Measurements from ENCODE around the gene OR10A3. TPM values are rescaled to one million over a fixed set of nuclear protein-coding genes. Genes with fewer than 3 reads are reported as not detected.

The OR10A3 gene
- total RNA-seq, 5 donors from 2014 or later (not counting 1 experiment from before 2014, with no cell fraction given): not detected

GRCh38 chr11:7906481-7906880 lies 35.0 kb downstream of the OR10A3 start:
- ChIA-PET POLR2A (interaction anchor here in 1 of 2 donors (0.5 kb wide), 1 partner anchor 212 kb away, joined by 9 read pairs; no protein-coding TSS in a partner anchor), CTCF (no interaction called here)
- Histone ChIP-seq H3K27me3 (replicated peaks in 1 of 2; ENCODE audit: control insufficient read depth in 2 of 2, extremely low read depth in 1 of 2, insufficient read depth in 2 of 2, low read length in 1 of 2) (peaks cover 0 to 9% of the 10 kb centered on the region in 2 experiments), H3K27ac (ENCODE audit: low read length) (no peak overlapping the region), H3K9me3 (no peaks in the 10 kb centered on the region), H3K36me3 (ENCODE audit: control insufficient read depth in 2 of 2, extremely low read depth in 1 of 2, insufficient read depth in 1 of 2, low read length in 1 of 2) (no peaks in the 10 kb centered on the region), H3K4me1 (ENCODE audit: control insufficient read depth in 1 of 2, extremely low read depth in 1 of 2, insufficient read depth in 2 of 2, low read length in 2 of 2) (no peaks in the 10 kb centered on the region), H3K4me3 (ENCODE audit: control insufficient read depth in 1 of 2, extremely low read depth in 1 of 2, low read length in 1 of 2) (no peak overlapping the region)
- Mint-ChIP-seq H3K9me3 (no peaks in the 10 kb centered on the region), H3K27ac (no peak overlapping the region), H3K4me3 (no peak overlapping the region), H3K4me1 (no peaks in the 10 kb centered on the region), H3K27me3 (peaks cover 24 to 34% of the 10 kb centered on the region in 2 donors), H3K36me3 (no peaks in the 10 kb centered on the region)
- no peak for DNase-seq
- 50% methylated on average over 1 of the region's 4 CpGs for WGBS (ENCODE audit: insufficient coverage)
- ATAC-seq (replicated peaks in 1 of 4): no peak

GRCh38 chr11:7905961-7906429 lies 35.5 kb downstream of the OR10A3 start:
- no peaks in the 10 kb centered on the region for H3K36me3 Mint-ChIP-seq
- Histone ChIP-seq H3K4me1 (ENCODE audit: control insufficient read depth in 1 of 2, extremely low read depth in 1 of 2, insufficient read depth in 2 of 2, low read length in 2 of 2) (no peaks in the 10 kb centered on the region), H3K9me3 (no peaks in the 10 kb centered on the region), H3K27ac (ENCODE audit: low read length) (no peak overlapping the region), H3K36me3 (ENCODE audit: control insufficient read depth in 2 of 2, extremely low read depth in 1 of 2, insufficient read depth in 1 of 2, low read length in 1 of 2) (no peaks in the 10 kb centered on the region), H3K4me3 (ENCODE audit: control insufficient read depth in 1 of 2, extremely low read depth in 1 of 2, low read length in 1 of 2) (no peak overlapping the region), H3K27me3 (replicated peaks in 1 of 2; ENCODE audit: control insufficient read depth in 2 of 2, extremely low read depth in 1 of 2, insufficient read depth in 2 of 2, low read length in 1 of 2) (peaks cover 0 to 9% of the 10 kb centered on the region in 2 experiments)
- no peak overlapping the region for H3K4me3 Mint-ChIP-seq
- ChIA-PET POLR2A (interaction anchor here in 1 of 2 donors (0.5 kb wide), 1 partner anchor 211 kb away, joined by 9 read pairs; no protein-coding TSS in a partner anchor), CTCF (interaction anchor here in 1 of 2 donors (0.9 kb wide), 1 partner anchor 13 kb away, joined by 4 read pairs; no protein-coding TSS in a partner anchor)
- no peaks in the 10 kb centered on the region for H3K9me3 Mint-ChIP-seq
- peaks cover 24 to 34% of the 10 kb centered on the region in 2 donors for H3K27me3 Mint-ChIP-seq
- no peak for ATAC-seq (replicated peaks in 1 of 4)
- H3K4me1 Mint-ChIP-seq: no peaks in the 10 kb centered on the region
- no peak for DNase-seq
- 40% methylated on average over 1 of the region's 3 CpGs for WGBS (ENCODE audit: insufficient coverage)
- no peak overlapping the region for H3K27ac Mint-ChIP-seq

- DNase-seq (no peak), ATAC-seq (replicated peaks in 1 of 4) (no peak)
- Histone ChIP-seq H3K4me1 (ENCODE audit: control insufficient read depth in 1 of 2, extremely low read depth in 1 of 2, insufficient read depth in 2 of 2, low read length in 2 of 2) (no peaks in the 10 kb centered on the region), H3K27me3 (replicated peaks in 1 of 2; ENCODE audit: control insufficient read depth in 2 of 2, extremely low read depth in 1 of 2, insufficient read depth in 2 of 2, low read length in 1 of 2) (peaks cover 0 to 9% of the 10 kb centered on the region in 2 experiments), H3K36me3 (ENCODE audit: control insufficient read depth in 2 of 2, extremely low read depth in 1 of 2, insufficient read depth in 1 of 2, low read length in 1 of 2) (no peaks in the 10 kb centered on the region), H3K27ac (ENCODE audit: low read length) (no peak overlapping the region), H3K4me3 (ENCODE audit: control insufficient read depth in 1 of 2, extremely low read depth in 1 of 2, low read length in 1 of 2) (no peak overlapping the region), H3K9me3 (no peaks in the 10 kb centered on the region)
- no peak overlapping the region for H3K4me3 Mint-ChIP-seq
- H3K27me3 Mint-ChIP-seq: peaks cover 22 to 33% of the 10 kb centered on the region in 2 donors
- no peak overlapping the region for H3K27ac Mint-ChIP-seq
- H3K9me3 Mint-ChIP-seq: no peaks in the 10 kb centered on the region
- CTCF ChIA-PET: interaction anchor here in 1 of 2 donors (0.9 kb wide), 1 partner anchor 13 kb away, joined by 4 read pairs; no protein-coding TSS in a partner anchor
- no peaks in the 10 kb centered on the region for H3K36me3 Mint-ChIP-seq
- 81% methylated on average over 7 of the region's 9 CpGs for WGBS (ENCODE audit: insufficient coverage)
- no peaks in the 10 kb centered on the region for H3K4me1 Mint-ChIP-seq
- POLR2A ChIA-PET: no interaction called here
These were observed 36.0 kb downstream of the OR10A3 start for GRCh38 chr11:7905549-7905948.

GRCh38 chr11:7904917-7905316 lies 36.6 kb downstream of the OR10A3 start:
- Histone ChIP-seq H3K27ac (ENCODE audit: low read length) (no peak overlapping the region), H3K4me1 (ENCODE audit: control insufficient read depth in 1 of 2, extremely low read depth in 1 of 2, insufficient read depth in 2 of 2, low read length in 2 of 2) (no peaks in the 10 kb centered on the region), H3K4me3 (ENCODE audit: control insufficient read depth in 1 of 2, extremely low read depth in 1 of 2, low read length in 1 of 2) (no peak overlapping the region), H3K36me3 (ENCODE audit: control insufficient read depth in 2 of 2, extremely low read depth in 1 of 2, insufficient read depth in 1 of 2, low read length in 1 of 2) (no peaks in the 10 kb centered on the region), H3K27me3 (replicated peaks in 1 of 2; ENCODE audit: control insufficient read depth in 2 of 2, extremely low read depth in 1 of 2, insufficient read depth in 2 of 2, low read length in 1 of 2) (peaks cover 0 to 9% of the 10 kb centered on the region in 2 experiments), H3K9me3 (no peaks in the 10 kb centered on the region)
- no CpG with 5 or more reads among the region's 3 CpGs for WGBS (ENCODE audit: insufficient coverage)
- H3K27ac Mint-ChIP-seq: no peak overlapping the region
- DNase-seq (no peak), ATAC-seq (replicated peaks in 1 of 4) (no peak)
- peaks cover 19 to 30% of the 10 kb centered on the region in 2 donors for H3K27me3 Mint-ChIP-seq
- peaks cover 0 to 1% (median 0%) of the 10 kb centered on the region in 3 donors for H3K9me3 Mint-ChIP-seq
- ChIA-PET POLR2A (no interaction called here), CTCF (interaction anchor here in 1 of 2 donors (0.9 kb wide), 1 partner anchor 12 kb away, joined by 4 read pairs; no protein-coding TSS in a partner anchor)
- no peaks in the 10 kb centered on the region for H3K36me3 Mint-ChIP-seq
- no peak overlapping the region for H3K4me3 Mint-ChIP-seq
- H3K4me1 Mint-ChIP-seq: no peaks in the 10 kb centered on the region

- H3K36me3 Mint-ChIP-seq: no peaks in the 10 kb centered on the region
These were observed 37.6 kb downstream of the OR10A3 start for GRCh38 chr11:7903940-7904339.

GRCh38 chr11:7901319-7901854 lies 40.1 kb downstream of the OR10A3 start:
- POLR2A ChIA-PET: no interaction called here
- Mint-ChIP-seq H3K36me3 (no peaks in the 10 kb centered on the region), H3K4me1 (no peaks in the 10 kb centered on the region), H3K27me3 (peaks cover 11 to 26% of the 10 kb centered on the region in 2 donors), H3K4me3 (no peak overlapping the region), H3K27ac (no peak overlapping the region), H3K9me3 (peaks cover 0 to 4% (median 0%) of the 10 kb centered on the region in 3 donors)
- DNase-seq (no peak), ATAC-seq (replicated peaks in 1 of 4) (no peak)
- no peaks in the 10 kb centered on the region for H3K4me1 ChIP-seq (ENCODE audit: control insufficient read depth in 1 of 2, extremely low read depth in 1 of 2, insufficient read depth in 2 of 2, low read length in 2 of 2)
- H3K36me3 ChIP-seq (ENCODE audit: control insufficient read depth in 2 of 2, extremely low read depth in 1 of 2, insufficient read depth in 1 of 2, low read length in 1 of 2): no peaks in the 10 kb centered on the region
- WGBS (ENCODE audit: insufficient coverage): 64% methylated on average over 2 of the region's 3 CpGs
- peaks cover 0 to 7% of the 10 kb centered on the region in 2 experiments for H3K27me3 ChIP-seq (replicated peaks in 1 of 2; ENCODE audit: control insufficient read depth in 2 of 2, extremely low read depth in 1 of 2, insufficient read depth in 2 of 2, low read length in 1 of 2)
- CTCF ChIA-PET: no interaction called here
- H3K4me3 ChIP-seq (ENCODE audit: control insufficient read depth in 1 of 2, extremely low read depth in 1 of 2, low read length in 1 of 2): no peak overlapping the region
- no peaks in the 10 kb centered on the region for H3K9me3 ChIP-seq
- H3K27ac ChIP-seq (ENCODE audit: low read length): no peak overlapping the region

More at GRCh38 chr11:7903940-7904339, 37.6 kb downstream of the OR10A3 start:
- no peak overlapping the region for H3K4me3 ChIP-seq (ENCODE audit: control insufficient read depth in 1 of 2, extremely low read depth in 1 of 2, low read length in 1 of 2)
- Mint-ChIP-seq H3K9me3 (peaks cover 0 to 4% (median 0%) of the 10 kb centered on the region in 3 donors), H3K27ac (no peak overlapping the region), H3K27me3 (peaks cover 21 to 32% of the 10 kb centered on the region in 2 donors), H3K4me1 (no peaks in the 10 kb centered on the region), H3K4me3 (no peak overlapping the region)
- ATAC-seq (replicated peaks in 1 of 4): no peak
- H3K27me3 ChIP-seq (replicated peaks in 1 of 2; ENCODE audit: control insufficient read depth in 2 of 2, extremely low read depth in 1 of 2, insufficient read depth in 2 of 2, low read length in 1 of 2): peaks cover 0 to 9% of the 10 kb centered on the region in 2 experiments
- no peak for DNase-seq
- no peaks in the 10 kb centered on the region for H3K36me3 ChIP-seq (ENCODE audit: control insufficient read depth in 2 of 2, extremely low read depth in 1 of 2, insufficient read depth in 1 of 2, low read length in 1 of 2)
- no peaks in the 10 kb centered on the region for H3K4me1 ChIP-seq (ENCODE audit: control insufficient read depth in 1 of 2, extremely low read depth in 1 of 2, insufficient read depth in 2 of 2, low read length in 2 of 2)
- ChIA-PET CTCF (interaction anchor here in 1 of 2 donors (1.7 kb wide), 1 partner anchor 11 kb away, joined by 5 read pairs; no protein-coding TSS in a partner anchor), POLR2A (no interaction called here)
- H3K9me3 ChIP-seq: no peaks in the 10 kb centered on the region
- WGBS (ENCODE audit: insufficient coverage): 14% methylated on average over 1 of the region's 2 CpGs
- no peak overlapping the region for H3K27ac ChIP-seq (ENCODE audit: low read length)

Measured in T-cell (primary cell).